Measurements from ENCODE around the gene MACROD1.

Gene MACROD1

GRCh38 chr11:64202992-64203391 lies 37.1 kb upstream of the MACROD1 start:
- no peak overlapping the region for H3K4me3 ChIP-seq (replicated peaks; ENCODE audit: low read depth, low read length)
- no peak for DNase-seq (ENCODE audit: low read depth)
- no peak for TF ChIP-seq CTCF (IDR thresholded peaks at IDR 0.05; ENCODE audit: low read length, missing control alignments)

- H3K4me3 ChIP-seq (replicated peaks; ENCODE audit: low read depth, low read length) = no peak overlapping the region
- DNase-seq (ENCODE audit: low read depth) = no peak
- no peak for TF ChIP-seq CTCF (IDR thresholded peaks at IDR 0.05; ENCODE audit: low read length, missing control alignments)
Measured at GRCh38 chr11:64201543-64201942, 35.6 kb upstream of the MACROD1 start.

GRCh38 chr11:64198511-64198910 lies 32.6 kb upstream of the MACROD1 start:
- no peak overlapping the region for H3K4me3 ChIP-seq (replicated peaks; ENCODE audit: low read depth, low read length)
- TF ChIP-seq CTCF (IDR thresholded peaks at IDR 0.05; ENCODE audit: low read length, missing control alignments) = no peak
- no peak for DNase-seq (ENCODE audit: low read depth)

GRCh38 chr11:64196626-64197025 lies 30.7 kb upstream of the MACROD1 start:
- H3K4me3 ChIP-seq (replicated peaks; ENCODE audit: low read depth, low read length) = no peak overlapping the region
- DNase-seq (ENCODE audit: low read depth) = no peak
- no peak for TF ChIP-seq CTCF (IDR thresholded peaks at IDR 0.05; ENCODE audit: low read length, missing control alignments)

GRCh38 chr11:64192434-64192833 lies 26.5 kb upstream of the MACROD1 start:
- H3K4me3 ChIP-seq (replicated peaks; ENCODE audit: low read depth, low read length) = no peak overlapping the region
- no peak for TF ChIP-seq CTCF (IDR thresholded peaks at IDR 0.05; ENCODE audit: low read length, missing control alignments)
- DNase-seq (ENCODE audit: low read depth) = no peak

- H3K4me3 ChIP-seq (replicated peaks; ENCODE audit: low read depth, low read length) = no peak overlapping the region
- DNase-seq (ENCODE audit: low read depth) = no peak
- TF ChIP-seq CTCF (IDR thresholded peaks at IDR 0.05; ENCODE audit: low read length, missing control alignments) = no peak
Measured at GRCh38 chr11:64186492-64187165, 20.7 kb upstream of the MACROD1 start.

Data from fibroblast of pulmonary artery (primary cell).